A549 (cell line): ENCODE data around the gene NPPA. TPM values are rescaled to one million over a fixed set of nuclear protein-coding genes. Genes with fewer than 3 reads are reported as not detected.

ENCODE experiments used
- ATAC-seq, 2 experiments: fragments of 200-7000 bp in 1 of 2; fragments of >200 bp in 1 of 2; cut with Nextera tagmentation in 1 of 2; cut with Tn5 transposase in 1 of 2; 3 replicates each; pipeline versions ENCODE4 v1.8.0 to v1.9.1; 2018 to 2020; ENCODE audit warnings: mild to moderate bottlenecking in 1 of 2, moderate library complexity in 1 of 2
- CTCF ChIA-PET: fragments of 300-600 bp; sonication (Branson Sonifier 250); formaldehyde crosslinking; extraction: SDS; loops from one replicate; lab custom pipeline; 2021; ENCODE audit warnings: antibody characterized with exemption, inconsistent platforms; lab: Yijun Ruan, JAX
- POLR2A ChIA-PET: fragments of 350-600 bp; formaldehyde crosslinking; extraction: SDS; loops from one replicate; lab custom pipeline; 2021; ENCODE audit warnings: antibody characterized with exemption, inconsistent platforms; lab: Yijun Ruan, JAX
- DNase-seq, 2 experiments: peaks; one replicate each; pipeline versions ENCODE4 v3.0.0 to v3.0.0-alpha.2; 2011 to 2016; ENCODE audit warnings: low read depth in 1 of 2, low spot score in 1 of 2
- FAIRE-seq: peaks from 2 replicates; lab custom pipeline; 2011; peaks lifted over from hg19 to GRCh38; lab: Jason Lieb, UNC
- H3K27ac ChIP-seq, 2 experiments: fragments of >200 bp; sonication (Bioruptor Twin); formaldehyde crosslinking; 3 replicates each; pipeline ENCODE4 v1.5.1; 2016 to 2017
- H3K4me1 ChIP-seq: fragments of >200 bp; sonication (Bioruptor Twin); formaldehyde crosslinking; 3 replicates; pipeline ENCODE4 v1.6.1; 2016
- H3K4me2 ChIP-seq: fragments of >200 bp; sonication (Bioruptor Twin); formaldehyde crosslinking; 3 replicates; pipeline ENCODE4 v1.6.1; 2016
- H3K4me3 ChIP-seq: fragments of >200 bp; sonication (Bioruptor Twin); formaldehyde crosslinking; 3 replicates; pipeline ENCODE4 v1.5.1; 2016
- H3K9me3 ChIP-seq: fragments of >200 bp; sonication (Bioruptor Twin); formaldehyde crosslinking; 3 replicates; pipeline ENCODE4 v1.6.1; 2016
- ATOH8 ChIP-seq: fragments of 250-450 bp; sonication (Bioruptor Pico); IDR thresholded peaks from 2 replicates; pipeline ENCODE4 v1.5.0; 2020; ENCODE audit warnings: low read depth, mild to moderate bottlenecking, moderate library complexity
- BHLHE40 ChIP-seq: IDR thresholded peaks from 2 replicates; pipeline ENCODE4 v1.6.1; 2012; ENCODE audit warnings: low read depth, low read length, inconsistent platforms
- CBX8 ChIP-seq: fragments of 200-600 bp; sonication (generic); IDR thresholded peaks from 2 replicates; pipeline ENCODE4 v1.6.1; 2016
- FOSL2 ChIP-seq, 2 experiments: fragments of 450-650 bp in 1 of 2; fragments of >200 bp in 1 of 2; sonication (Bioruptor Twin) in 1 of 2; formaldehyde crosslinking; IDR thresholded peaks; 2 replicates each; pipeline versions ENCODE4 v1.5.0 to v1.6.1; 2016 to 2020; ENCODE audit warnings: mild to moderate bottlenecking in 1 of 2, moderate library complexity in 1 of 2
- GATA3 ChIP-seq: IDR thresholded peaks from 2 replicates; pipeline ENCODE4 v1.6.1; 2012; ENCODE audit warnings: borderline replicate concordance
- HMGXB4 ChIP-seq: fragments of 250-450 bp; sonication (Bioruptor Pico); IDR thresholded peaks from 2 replicates; pipeline ENCODE4 v1.5.0; 2021; ENCODE audit warnings: mild to moderate bottlenecking, moderate library complexity, borderline replicate concordance
- JUN ChIP-seq, 2 experiments: fragments of >200 bp; sonication (Bioruptor Twin); formaldehyde crosslinking; IDR thresholded peaks; 2 replicates in 1 of 2; 3 replicates in 1 of 2; pipeline ENCODE4 v1.6.1; 2016 to 2017
- JUNB ChIP-seq: fragments of >200 bp; sonication (Bioruptor Twin); formaldehyde crosslinking; IDR thresholded peaks from 2 replicates; pipeline ENCODE4 v1.6.1; 2016
- KDM5A ChIP-seq: fragments of 200-600 bp; sonication (generic); IDR thresholded peaks from 2 replicates; pipeline ENCODE4 v1.6.1; 2016; ENCODE audit warnings: antibody characterized with exemption, mild to moderate bottlenecking
- MAFK ChIP-seq: fragments of 450-650 bp; IDR thresholded peaks from 2 replicates; pipeline ENCODE4 v1.6.1; 2014; ENCODE audit not compliant: partially characterized antibody
- MYC ChIP-seq: IDR thresholded peaks from 2 replicates; pipeline ENCODE4 v1.6.1; 2012; ENCODE audit warnings: mild to moderate bottlenecking, inconsistent platforms, low read length, improper control_type of control experiment, borderline replicate concordance
- NPAS2 ChIP-seq: fragments of 250-450 bp; sonication (Bioruptor Pico); IDR thresholded peaks from 2 replicates; pipeline ENCODE4 v1.8.0; 2022; ENCODE audit warnings: mild to moderate bottlenecking, moderate library complexity, borderline replicate concordance
- PHF8 ChIP-seq: fragments of 200-600 bp; sonication (generic); IDR thresholded peaks from 2 replicates; pipeline ENCODE4 v1.6.1; 2016; ENCODE audit warnings: low read depth, mild to moderate bottlenecking, antibody characterized with exemption, moderate library complexity, borderline replicate concordance
- POLR2A ChIP-seq: IDR thresholded peaks from 2 replicates; pipeline ENCODE4 v1.6.1; 2012; ENCODE audit warnings: mild to moderate bottlenecking, low read length
- TFCP2L1 ChIP-seq: fragments of 250-450 bp; sonication (Bioruptor Pico); IDR thresholded peaks from 2 replicates; pipeline ENCODE4 v1.5.0; 2021; ENCODE audit warnings: mild to moderate bottlenecking
- TP53 ChIP-seq: fragments of 250-450 bp; sonication (Bioruptor Pico); IDR thresholded peaks from 2 replicates; pipeline ENCODE4 v1.5.0; 2021; ENCODE audit warnings: mild to moderate bottlenecking, moderate library complexity
- USF2 ChIP-seq: fragments of 450-650 bp; IDR thresholded peaks from 2 replicates; pipeline ENCODE4 v1.6.1; 2014; ENCODE audit warnings: antibody characterized with exemption
- WGBS: methylation state at CpG from one replicate; pipeline ENCODE4 v1.1.6; 2017; ENCODE audit errors: missing lambda C conversion rate; 5-methylcytosine and 5-hydroxymethylcytosine counted together
- polyA plus RNA-seq, 4 experiments: library from polyadenylated mRNA; depleted of rRNA in 3 of 4; stranded (reverse); fragments of >200 nt; fragmentation: RNase III in 1 of 4; extraction: RNeasy Plus Mini Kit Qiagen cat#74134 plus additional on column Dnase treatment in 1 of 4; gene quantifications; 2 replicates in 3 of 4; 3 replicates in 1 of 4; pipeline ENCODE4 v1.2.3, GENCODE V29; 2011 to 2017
- TF ChIP-seq, protein P1 (sequence below): IDR thresholded peaks from 2 replicates; pipeline ENCODE4 v1.6.1; 2012; ENCODE audit warnings: low read depth, borderline replicate concordance
- TF ChIP-seq, protein P2 (sequence below): IDR thresholded peaks from 2 replicates; pipeline ENCODE4 v1.6.1; 2012
- TF ChIP-seq, protein P3 (sequence below): fragments of >200 bp; sonication (Bioruptor Twin); formaldehyde crosslinking; IDR thresholded peaks from 3 replicates; pipeline ENCODE4 v1.6.1; 2016

NPPA gene
- polyA plus RNA-seq, 2 of the 4 experiments (the other 2 are of a cell fraction) = not detected

GRCh38 chr1:11807133-11807532, 40.5 kb downstream of the NPPA start:
- H3K9me3 ChIP-seq = no peaks in the 10 kb centered on the region
- peak overlapping the region; percentile 59 for H3K4me3 ChIP-seq
- FAIRE-seq = no peak
- peak overlapping the region; percentile 86 for H3K4me2 ChIP-seq
- H3K4me1 ChIP-seq = peaks cover 26% of the 10 kb centered on the region
- no peak for ATAC-seq
- CTCF ChIA-PET = interaction anchor here (1.2 to 1.7 kb wide), 3 partner anchors 22 to 33 kb away, joined by 3 to 4 read pairs (median 3); no protein-coding TSS in a partner anchor
- no peak for TF ChIP-seq CBX8
- no peak for DNase-seq
- POLR2A ChIA-PET = interaction anchor here (1.1 to 2.8 kb wide), 3 partner anchors 70 to 212 kb away, joined by 3 to 23 read pairs (median 6); no protein-coding TSS in a partner anchor
- H3K27ac ChIP-seq = peak overlapping the region; percentile 91 to 95; a peak in 4 of 6 replicates
- 33% methylated on average over 2 of the region's 2 CpGs for WGBS

DNA sequence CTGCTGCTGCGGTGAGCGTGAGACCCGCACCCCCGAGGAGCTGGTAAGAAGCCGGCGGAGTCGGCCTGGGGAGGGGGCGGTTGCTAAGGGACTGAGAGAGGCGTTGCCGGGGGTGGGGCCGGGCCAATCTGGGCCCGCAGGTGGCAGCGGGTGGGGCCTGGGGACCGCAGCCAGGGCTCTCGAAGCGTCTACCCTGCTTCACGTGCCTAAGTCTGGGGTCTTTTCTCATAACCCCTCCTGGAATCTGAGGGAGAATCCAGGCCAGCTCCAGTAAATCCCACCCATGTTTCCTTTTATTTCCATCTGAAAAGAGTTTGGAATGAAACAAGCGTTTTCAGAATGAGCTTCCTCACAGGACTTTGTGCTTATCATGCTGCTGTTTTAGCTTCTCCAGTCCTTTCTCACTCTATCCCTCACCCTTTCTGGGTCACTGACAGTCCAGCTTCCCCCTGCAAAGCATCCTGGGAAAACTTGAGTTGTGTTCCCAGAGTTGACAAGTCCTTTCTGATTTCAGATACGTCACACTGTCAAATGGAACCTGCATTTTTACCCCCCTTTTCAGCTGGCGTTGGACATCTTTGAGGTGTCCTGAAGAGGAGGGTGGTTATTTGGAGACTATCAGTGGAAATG, 41.2 kb downstream of the NPPA start:
- Histone ChIP-seq H3K4me3 (peak overlapping the region; percentile 59), H3K4me1 (peaks cover 26% of the 10 kb centered on the region), H3K9me3 (no peaks in the 10 kb centered on the region), H3K4me2 (peak overlapping the region; percentile 86), H3K27ac (peak overlapping the region; percentile 91 to 95)
- DNase-seq = peak in 1 of 2 experiments; percentile 21
- no peak for TF ChIP-seq FOSL2 (IDR thresholded peaks at IDR 0.05)
- no peak for TF ChIP-seq FOSL2 (CRISPR knock-in tag; IDR thresholded peaks at IDR 0.05)
- peak; percentile 65 for TF ChIP-seq KDM5A
- peak; percentile 49; the same call in 1 of the 2 replicates for TF ChIP-seq PHF8
- WGBS = 3% methylated on average over 5 of the region's 20 CpGs
- CTCF ChIA-PET = interaction anchor here (1.2 to 1.7 kb wide), 3 partner anchors 22 to 33 kb away, joined by 3 to 4 read pairs (median 3); no protein-coding TSS in a partner anchor
- no peak for FAIRE-seq
- ATAC-seq = peak; percentile 70 to 73
- POLR2A ChIA-PET = interaction anchor here (0.8 to 2.8 kb wide), 7 partner anchors 15 to 212 kb away, joined by 3 to 23 read pairs (median 4); no protein-coding TSS in a partner anchor

- TF ChIP-seq MYC (0 out of 2 replicates have a peak, but pooled peaks have one; percentile 25), POLR2A (peak; percentile 38), GATA3 (no peak), ATOH8 (CRISPR knock-in tag) (no peak), HMGXB4 (no peak), TFCP2L1 (no peak), TP53 (CRISPR knock-in tag) (no peak), JUN (IDR thresholded peaks at IDR 0.05) (peak in 1 of 2 experiments; percentile 58; a peak in 2 of 5 replicates), USF2 (peak; percentile 100), FOSL2 (IDR thresholded peaks at IDR 0.05) (no peak), FOSL2 (CRISPR knock-in tag; IDR thresholded peaks at IDR 0.05) (peak; percentile 81), MAFK (no peak), JUNB (0 out of 2 replicates have a peak, but pooled peaks have one; percentile 16), PHF8 (peak; percentile 51; the same call in 1 of the 2 replicates), BHLHE40 (peak; percentile 71), NPAS2 (CRISPR knock-in tag) (peak; percentile 91)
- TF ChIP-seq, protein P1, sequence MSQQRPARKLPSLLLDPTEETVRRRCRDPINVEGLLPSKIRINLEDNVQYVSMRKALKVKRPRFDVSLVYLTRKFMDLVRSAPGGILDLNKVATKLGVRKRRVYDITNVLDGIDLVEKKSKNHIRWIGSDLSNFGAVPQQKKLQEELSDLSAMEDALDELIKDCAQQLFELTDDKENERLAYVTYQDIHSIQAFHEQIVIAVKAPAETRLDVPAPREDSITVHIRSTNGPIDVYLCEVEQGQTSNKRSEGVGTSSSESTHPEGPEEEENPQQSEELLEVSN = 0 out of 2 replicates have a peak, but pooled peaks have one; percentile 33
- TF ChIP-seq, protein P2, sequence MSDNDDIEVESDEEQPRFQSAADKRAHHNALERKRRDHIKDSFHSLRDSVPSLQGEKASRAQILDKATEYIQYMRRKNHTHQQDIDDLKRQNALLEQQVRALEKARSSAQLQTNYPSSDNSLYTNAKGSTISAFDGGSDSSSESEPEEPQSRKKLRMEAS = peak; percentile 71
- TF ChIP-seq, protein P3, sequence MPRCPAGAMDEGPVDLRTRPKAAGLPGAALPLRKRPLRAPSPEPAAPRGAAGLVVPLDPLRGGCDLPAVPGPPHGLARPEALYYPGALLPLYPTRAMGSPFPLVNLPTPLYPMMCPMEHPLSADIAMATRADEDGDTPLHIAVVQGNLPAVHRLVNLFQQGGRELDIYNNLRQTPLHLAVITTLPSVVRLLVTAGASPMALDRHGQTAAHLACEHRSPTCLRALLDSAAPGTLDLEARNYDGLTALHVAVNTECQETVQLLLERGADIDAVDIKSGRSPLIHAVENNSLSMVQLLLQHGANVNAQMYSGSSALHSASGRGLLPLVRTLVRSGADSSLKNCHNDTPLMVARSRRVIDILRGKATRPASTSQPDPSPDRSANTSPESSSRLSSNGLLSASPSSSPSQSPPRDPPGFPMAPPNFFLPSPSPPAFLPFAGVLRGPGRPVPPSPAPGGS = 0 out of 3 replicates have a peak, but pooled peaks have one; percentile 27
- Histone ChIP-seq H3K4me3 (peak within 1 kb of the TSS; percentile 59), H3K4me1 (peaks cover 26% of the 10 kb centered on the region), H3K9me3 (no peaks in the 10 kb centered on the region), H3K4me2 (peak within 1 kb of the TSS; percentile 99), H3K27ac (peak within 1 kb of the TSS; percentile 91 to 95)
- DNase-seq (peak; percentile 96 to 98), ATAC-seq (peak; percentile 94 to 97), FAIRE-seq (no peak)
- 0% methylated on average over 6 of the region's 72 CpGs for WGBS
- ChIA-PET POLR2A (interaction anchor here (0.8 to 2.8 kb wide), 6 partner anchors 15 to 104 kb away, joined by 3 to 23 read pairs (median 4); no protein-coding TSS in a partner anchor), CTCF (interaction anchor here (1.2 to 1.7 kb wide), 4 partner anchors 21 to 34 kb away, joined by 3 to 4 read pairs (median 3); no protein-coding TSS in a partner anchor)
Measured at GRCh38 chr1:11805422-11806306, 41.9 kb downstream of the NPPA start, which contains the start of the genes CLCN6 and MTHFR. Gene CLCN6, plus strand, starts transcription at chr1:11806191. Its CDS starts 72 bp downstream, at chr1:11806263. Gene MTHFR, minus strand, starts transcription at chr1:11805964. Its CDS starts 2,848 bp downstream, at chr1:11803116.
